H9 (cell line): ENCODE measurements around the gene GHSR. TPM values are rescaled to one million over a fixed set of nuclear protein-coding genes. Genes with fewer than 3 reads are reported as not detected.

Experiments
- DNase-seq: peaks from one replicate; pipeline ENCODE4 v3.0.0-alpha.2; 2017
- H2AFZ ChIP-seq: one replicate; pipeline ENCODE4 v1.6.1; 2013; ENCODE audit warnings: mild to moderate bottlenecking, low read length, control low read depth, moderate library complexity
- H2AK5ac ChIP-seq: 2 replicates; pipeline ENCODE4 v1.6.1; 2013; ENCODE audit warnings: low read length, control low read depth, mixed read lengths; ENCODE audit not compliant: insufficient read length
- H2BK120ac ChIP-seq: one replicate; pipeline ENCODE4 v1.6.1; 2013; ENCODE audit warnings: low read depth, mild to moderate bottlenecking, low read length, control low read depth, inconsistent platforms; ENCODE audit not compliant: poor library complexity, severe bottlenecking
- H2BK12ac ChIP-seq: 2 replicates; pipeline ENCODE4 v1.6.1; 2013; ENCODE audit warnings: low read length, control low read depth, mixed read lengths, low read depth; ENCODE audit not compliant: insufficient read length
- H2BK15ac ChIP-seq: 2 replicates; pipeline ENCODE4 v1.6.1; 2013; ENCODE audit warnings: low read depth, low read length, control low read depth
- H2BK20ac ChIP-seq: one replicate; pipeline ENCODE4 v1.6.1; 2013; ENCODE audit warnings: low read depth, mild to moderate bottlenecking, low read length, control low read depth, inconsistent platforms; ENCODE audit not compliant: poor library complexity, severe bottlenecking
- H2BK5ac ChIP-seq: 2 replicates; pipeline ENCODE4 v1.6.1; 2013; ENCODE audit warnings: low read length, control low read depth, mixed read lengths; ENCODE audit not compliant: insufficient read length
- H3K14ac ChIP-seq: 2 replicates; pipeline ENCODE4 v1.6.1; 2013; ENCODE audit warnings: low read length, control low read depth; ENCODE audit not compliant: insufficient read depth
- H3K18ac ChIP-seq: 2 replicates; pipeline ENCODE4 v1.6.1; 2013; ENCODE audit warnings: low read depth, mild to moderate bottlenecking, mixed read lengths, low read length, control low read depth; ENCODE audit not compliant: insufficient read length
- H3K23ac ChIP-seq: 2 replicates; pipeline ENCODE4 v1.6.1; 2013; ENCODE audit warnings: low read length, control low read depth, mixed read lengths, low read depth; ENCODE audit not compliant: insufficient read length
- H3K23me2 ChIP-seq: 2 replicates; pipeline ENCODE4 v1.6.1; 2013; ENCODE audit warnings: low read depth, mild to moderate bottlenecking, mixed read lengths, low read length, control low read depth; ENCODE audit not compliant: insufficient read length, poor library complexity, severe bottlenecking
- H3K27ac ChIP-seq: 2 replicates; pipeline ENCODE4 v1.5.1; 2013; ENCODE audit warnings: low read length, control low read depth, mixed read lengths, low read depth; ENCODE audit not compliant: insufficient read length
- H3K27me3 ChIP-seq: 2 replicates; pipeline ENCODE4 v1.6.1; 2013; ENCODE audit warnings: low read length, control low read depth, inconsistent platforms; ENCODE audit not compliant: insufficient read depth
- H3K4ac ChIP-seq: 2 replicates; pipeline ENCODE4 v1.6.1; 2013; ENCODE audit warnings: low read depth, mild to moderate bottlenecking, control low read depth, inconsistent platforms, low read length, moderate library complexity
- H3K4me1 ChIP-seq: 2 replicates; pipeline ENCODE4 v1.6.1; 2013; ENCODE audit warnings: low read length, control low read depth, inconsistent platforms; ENCODE audit not compliant: insufficient read depth
- H3K4me2 ChIP-seq: 2 replicates; pipeline ENCODE4 v1.6.1; 2013; ENCODE audit warnings: low read length, control low read depth, mixed read lengths; ENCODE audit not compliant: insufficient read length, insufficient read depth
- H3K56ac ChIP-seq: 2 replicates; pipeline ENCODE4 v1.6.1; 2013; ENCODE audit warnings: low read depth, mild to moderate bottlenecking, mixed read lengths, low read length, control low read depth; ENCODE audit not compliant: insufficient read length
- H3K79me1 ChIP-seq: 2 replicates; pipeline ENCODE4 v1.6.1; 2013; ENCODE audit warnings: low read depth, mild to moderate bottlenecking, moderate library complexity, low read length, control low read depth, inconsistent platforms; ENCODE audit not compliant: insufficient read depth, poor library complexity, severe bottlenecking
- H3K79me2 ChIP-seq: 2 replicates; pipeline ENCODE4 v1.6.1; 2013; ENCODE audit warnings: low read length, control low read depth, inconsistent platforms; ENCODE audit not compliant: insufficient read depth
- H3K9ac ChIP-seq: 2 replicates; pipeline ENCODE4 v1.6.1; 2013; ENCODE audit warnings: low read length, control low read depth, mixed read lengths; ENCODE audit not compliant: insufficient read length; ENCODE audit errors: extremely low read depth
- H3K9me3 ChIP-seq: one replicate; pipeline ENCODE4 v1.6.1; 2013; ENCODE audit warnings: low read depth, low read length, inconsistent platforms; ENCODE audit not compliant: control insufficient read depth
- H3T11ph ChIP-seq: one replicate; pipeline ENCODE4 v1.6.1; 2013; ENCODE audit warnings: mild to moderate bottlenecking, low read length, control low read depth, inconsistent platforms
- H4K20me1 ChIP-seq: one replicate; pipeline ENCODE4 v1.6.1; 2013; ENCODE audit not compliant: control insufficient read depth, insufficient read length, insufficient read depth
- H4K5ac ChIP-seq: 2 replicates; pipeline ENCODE4 v1.6.1; 2013; ENCODE audit warnings: low read depth, mild to moderate bottlenecking, mixed read lengths, low read length, control low read depth; ENCODE audit not compliant: insufficient read length
- H4K8ac ChIP-seq: replicated peaks from 2 replicates; pipeline ENCODE4 v1.6.1; 2013; ENCODE audit warnings: low read length, control low read depth, mixed read lengths, low read depth; ENCODE audit not compliant: insufficient read length
- H4K91ac ChIP-seq: 2 replicates; pipeline ENCODE4 v1.6.1; 2013; ENCODE audit warnings: low read depth, mild to moderate bottlenecking, moderate library complexity, mixed read lengths, low read length, control low read depth; ENCODE audit not compliant: insufficient read length
- H3K27ac Mint-ChIP-seq, 3 experiments: 2 replicates in 2 of 3; 3 replicates in 1 of 3; pipeline ENCODE4 v1.8.0; 2020 to 2021; ENCODE audit warnings: mixed read lengths in 3 of 3, mild to moderate bottlenecking in 1 of 3, moderate library complexity in 1 of 3
- H3K27me3 Mint-ChIP-seq: 2 replicates; pipeline ENCODE4 v1.8.0; 2021; ENCODE audit warnings: low read depth, mild to moderate bottlenecking, moderate library complexity, mixed read lengths
- H3K36me3 Mint-ChIP-seq, 3 experiments: 2 replicates in 2 of 3; 3 replicates in 1 of 3; pipeline ENCODE4 v1.8.0; 2020 to 2021; ENCODE audit warnings: low read depth in 3 of 3, mixed read lengths in 3 of 3; ENCODE audit not compliant: insufficient read depth in 1 of 3
- H3K4me1 Mint-ChIP-seq, 2 experiments: 2 replicates each; pipeline ENCODE4 v1.8.0; 2020; ENCODE audit warnings: mixed read lengths in 2 of 2
- H3K4me3 Mint-ChIP-seq, 2 experiments: 2 replicates in 1 of 2; 3 replicates in 1 of 2; pipeline ENCODE4 v1.8.0; 2020 to 2021; ENCODE audit warnings: mild to moderate bottlenecking in 2 of 2, mixed read lengths in 2 of 2, moderate library complexity in 1 of 2
- H3K9me3 Mint-ChIP-seq, 2 experiments: 2 replicates in 1 of 2; 3 replicates in 1 of 2; pipeline ENCODE4 v1.8.0; 2020; ENCODE audit warnings: mild to moderate bottlenecking in 2 of 2, mixed read lengths in 2 of 2, moderate library complexity in 1 of 2
- WGBS: extraction: QIAGEN DNeasy Blood & Tissue Kit; methylation state at CpG from one replicate; pipeline ENCODE4 v1.1.7; 2013; ENCODE audit warnings: missing lambda C conversion rate, low lambda C conversion rate, mixed read lengths; ENCODE audit not compliant: insufficient read length; ENCODE audit errors: extremely low coverage; 5-methylcytosine and 5-hydroxymethylcytosine counted together
- total RNA-seq: library from RNA; stranded (reverse); gene quantifications from 2 replicates; pipeline ENCODE4 v1.2.1, GENCODE V29; 2021
- TF ChIP-seq, protein P1 (sequence below): fragments of 200-600 bp; sonication (generic); conservative IDR thresholded peaks from 3 replicates; pipeline ENCODE4 v1.8.0; 2021; ENCODE audit warnings: antibody characterized with exemption, mild to moderate bottlenecking

The GHSR gene
- total RNA-seq, 1 experiment from 2014 or later = not detected

DNA sequence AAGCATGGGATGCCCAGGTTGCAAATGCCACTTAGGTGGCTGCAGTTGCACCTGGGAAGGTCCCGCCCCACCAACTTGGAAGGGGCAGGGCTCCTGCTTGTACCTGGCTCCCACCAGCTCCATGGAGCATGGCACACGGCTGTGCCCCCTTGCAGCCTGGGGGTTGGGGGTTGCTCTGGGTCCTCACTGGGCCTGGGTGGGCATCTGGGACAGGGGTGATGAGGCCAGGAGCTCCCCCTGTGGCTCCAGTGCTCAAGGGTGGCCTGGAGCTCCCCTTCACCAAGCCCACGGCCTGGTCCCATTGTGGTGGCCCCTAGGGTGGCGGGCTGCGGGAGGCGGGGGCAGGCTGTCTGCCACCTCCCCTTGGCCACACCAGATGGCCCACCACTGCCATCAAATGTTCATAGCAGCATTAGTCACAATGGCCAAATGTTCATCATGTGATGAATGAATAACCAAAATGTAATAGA, 36.7 kb downstream of the GHSR start:
- Histone ChIP-seq H3K27me3 (no peaks in the 10 kb centered on the region), H4K20me1 (no peaks in the 10 kb centered on the region), H2BK120ac (no peak overlapping the region), H3K27ac (no peak overlapping the region), H2AFZ (no peak overlapping the region), H2BK20ac (no peak overlapping the region), H2BK15ac (no peak overlapping the region), H2AK5ac (no peak overlapping the region), H4K5ac (no peak overlapping the region), H3K79me1 (no peaks in the 10 kb centered on the region), H3K23ac (no peak overlapping the region), H3K18ac (no peak overlapping the region), H2BK12ac (no peak overlapping the region), H3K23me2 (no peaks in the 10 kb centered on the region), H3K79me2 (no peaks in the 10 kb centered on the region), H3K4me1 (no peaks in the 10 kb centered on the region), H2BK5ac (no peak overlapping the region), H3T11ph (no peak overlapping the region), H3K4me2 (no peak overlapping the region), H4K91ac (no peak overlapping the region), H3K9me3 (no peaks in the 10 kb centered on the region), H3K9ac (no peak overlapping the region), H3K14ac (no peak overlapping the region; the same call in 1 of the 2 replicates), H3K56ac (no peak overlapping the region), H4K8ac (no peak overlapping the region), H3K4ac (no peak overlapping the region)
- TF ChIP-seq, protein P1, sequence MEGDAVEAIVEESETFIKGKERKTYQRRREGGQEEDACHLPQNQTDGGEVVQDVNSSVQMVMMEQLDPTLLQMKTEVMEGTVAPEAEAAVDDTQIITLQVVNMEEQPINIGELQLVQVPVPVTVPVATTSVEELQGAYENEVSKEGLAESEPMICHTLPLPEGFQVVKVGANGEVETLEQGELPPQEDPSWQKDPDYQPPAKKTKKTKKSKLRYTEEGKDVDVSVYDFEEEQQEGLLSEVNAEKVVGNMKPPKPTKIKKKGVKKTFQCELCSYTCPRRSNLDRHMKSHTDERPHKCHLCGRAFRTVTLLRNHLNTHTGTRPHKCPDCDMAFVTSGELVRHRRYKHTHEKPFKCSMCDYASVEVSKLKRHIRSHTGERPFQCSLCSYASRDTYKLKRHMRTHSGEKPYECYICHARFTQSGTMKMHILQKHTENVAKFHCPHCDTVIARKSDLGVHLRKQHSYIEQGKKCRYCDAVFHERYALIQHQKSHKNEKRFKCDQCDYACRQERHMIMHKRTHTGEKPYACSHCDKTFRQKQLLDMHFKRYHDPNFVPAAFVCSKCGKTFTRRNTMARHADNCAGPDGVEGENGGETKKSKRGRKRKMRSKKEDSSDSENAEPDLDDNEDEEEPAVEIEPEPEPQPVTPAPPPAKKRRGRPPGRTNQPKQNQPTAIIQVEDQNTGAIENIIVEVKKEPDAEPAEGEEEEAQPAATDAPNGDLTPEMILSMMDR = no peak
- Mint-ChIP-seq H3K36me3 (no peaks in the 10 kb centered on the region), H3K9me3 (no peaks in the 10 kb centered on the region), H3K4me3 (no peak overlapping the region), H3K27ac (no peak overlapping the region), H3K4me1 (no peaks in the 10 kb centered on the region), H3K27me3 (no peaks in the 10 kb centered on the region)
- no peak for DNase-seq
- no CpG with 5 or more reads among the region's 6 CpGs for WGBS
